ENCODE data around the gene CSNK1G3. TPM values are rescaled to one million over a fixed set of nuclear protein-coding genes. Genes with fewer than 3 reads are reported as not detected.
"Not testable (repeated sequence)": the region's sequence is repeated elsewhere in the genome, so short reads cannot be mapped to it uniquely, and the experiment has no call there.

CSNK1G3 gene
- total and polyA plus RNA-seq, 5 donors, result 5.8 to 37.3 (median 33.0) TPM

DNA sequence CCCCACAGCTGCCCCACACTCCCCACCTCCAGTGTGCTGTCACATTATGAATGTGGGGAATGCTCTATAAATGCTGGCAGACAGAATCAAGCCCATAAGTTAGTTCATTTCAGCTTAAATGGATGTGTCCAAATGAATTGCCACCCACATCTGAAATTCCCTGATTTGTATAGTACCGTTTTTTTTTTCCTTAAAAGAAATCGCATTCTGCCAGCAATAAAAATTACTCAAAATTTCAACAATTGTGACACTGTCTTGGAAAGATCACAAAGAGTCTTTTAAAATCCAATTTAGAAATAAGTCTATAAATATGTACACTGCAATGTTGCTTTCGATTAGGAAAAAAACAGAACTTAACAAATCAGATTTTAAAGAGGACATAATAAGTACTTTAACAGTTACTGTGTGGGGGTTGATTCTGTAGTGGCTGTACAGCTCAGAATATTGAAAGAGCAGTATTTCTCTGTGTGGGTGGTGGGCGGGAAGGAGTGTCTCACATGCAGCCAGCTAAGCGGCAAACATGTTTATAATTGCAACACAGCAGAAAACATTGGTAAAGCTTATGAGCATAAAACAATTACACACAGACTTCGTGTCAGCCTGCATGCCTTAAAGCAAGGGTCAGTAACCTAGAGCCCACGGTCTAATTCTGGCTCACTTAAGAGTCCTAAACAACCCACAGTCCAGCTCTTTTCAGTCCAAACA, 24.9 kb upstream of the CSNK1G3 start:
- DNase-seq, result no peak
- no peaks in the 10 kb centered on the region for H3K9me3 ChIP-seq (ENCODE audit: control insufficient read depth, low read length)
- intact Hi-C loops (cut with DNase I), result no loop called here
- H3K27ac ChIP-seq (ENCODE audit: low read length), result no peak overlapping the region
- 48% methylated on average over 7 of the region's 7 CpGs for WGBS
- ATAC-seq, result no peak
- H3K4me1 ChIP-seq (ENCODE audit: control insufficient read depth, insufficient read depth, low read length), result no peaks in the 10 kb centered on the region
- H3K27me3 ChIP-seq (ENCODE audit: control insufficient read depth, insufficient read depth), result no peaks in the 10 kb centered on the region
- peak overlapping the region; percentile 8 for H3K4me3 ChIP-seq (ENCODE audit: low read length)

GRCh38 chr5:123490974-123491373, 21.0 kb upstream of the CSNK1G3 start:
- H3K27me3 ChIP-seq (ENCODE audit: control insufficient read depth, insufficient read depth), result no peaks in the 10 kb centered on the region
- no peaks in the 10 kb centered on the region for H3K9me3 ChIP-seq (ENCODE audit: control insufficient read depth, low read length)
- no peak for ATAC-seq
- no peak overlapping the region for H3K4me3 ChIP-seq (ENCODE audit: low read length)
- 83% methylated on average over 5 of the region's 5 CpGs for WGBS
- intact Hi-C loops (cut with DNase I), result no loop called here
- no peak overlapping the region for H3K27ac ChIP-seq (ENCODE audit: low read length)
- no peaks in the 10 kb centered on the region for H3K4me1 ChIP-seq (ENCODE audit: control insufficient read depth, insufficient read depth, low read length)
- no peak for DNase-seq

- H3K4me1 ChIP-seq (ENCODE audit: control insufficient read depth, insufficient read depth, low read length); DNase-seq; H3K27me3 ChIP-seq (ENCODE audit: control insufficient read depth, insufficient read depth); intact Hi-C loops (cut with DNase I); H3K27ac ChIP-seq (ENCODE audit: low read length); ATAC-seq; H3K9me3 ChIP-seq (ENCODE audit: control insufficient read depth, low read length); H3K4me3 ChIP-seq (ENCODE audit: low read length): not testable (repeated sequence)
- WGBS, result 98% methylated on average over 2 of the region's 2 CpGs
Measured at GRCh38 chr5:123495211-123495610, 16.8 kb upstream of the CSNK1G3 start.

DNA sequence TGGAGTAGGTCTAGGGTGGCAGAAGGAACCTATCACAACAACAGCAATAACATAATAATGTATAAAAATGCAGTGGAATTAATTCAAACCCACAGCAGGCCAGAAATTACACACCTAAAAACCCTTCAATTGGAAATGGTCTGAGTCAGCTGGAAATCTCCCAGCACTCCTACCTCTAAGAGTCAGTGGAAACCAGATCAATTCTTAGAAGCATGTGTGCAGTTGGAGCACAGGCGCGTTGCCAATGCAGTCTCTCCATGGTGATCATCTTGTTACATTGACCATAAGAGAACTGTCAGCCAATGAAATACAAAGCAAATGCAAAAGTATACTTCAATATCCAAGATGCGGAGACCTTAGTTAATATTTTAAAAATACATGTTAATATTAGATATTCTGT, 15.1 kb upstream of the CSNK1G3 start:
- 85% methylated on average over 3 of the region's 3 CpGs for WGBS

DNA sequence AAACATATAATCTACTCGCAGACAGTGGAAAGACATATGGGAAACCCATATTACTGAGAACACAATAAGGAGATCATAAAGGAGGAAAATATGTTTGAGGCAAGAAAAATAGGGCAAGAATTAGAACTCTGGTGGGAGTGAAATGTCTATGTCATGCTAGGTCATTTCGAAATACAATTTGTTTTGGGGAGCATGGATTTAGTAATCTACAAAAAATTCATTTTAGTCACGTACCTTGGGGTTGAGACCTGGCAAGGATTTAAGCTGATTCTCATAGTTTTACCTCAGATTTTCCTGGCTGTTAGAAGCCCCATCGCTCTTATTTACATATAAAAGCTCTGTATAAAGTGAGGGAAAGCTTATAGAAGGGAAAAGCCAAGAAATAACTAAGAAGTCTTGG, 11.5 kb upstream of the CSNK1G3 start:
- intact Hi-C loops (cut with DNase I), result no loop called here
- no peaks in the 10 kb centered on the region for H3K4me1 ChIP-seq (ENCODE audit: control insufficient read depth, insufficient read depth, low read length)
- H3K9me3 ChIP-seq (ENCODE audit: control insufficient read depth, low read length), result no peaks in the 10 kb centered on the region
- H3K4me3 ChIP-seq (ENCODE audit: low read length), result no peak overlapping the region
- no peaks in the 10 kb centered on the region for H3K27me3 ChIP-seq (ENCODE audit: control insufficient read depth, insufficient read depth)
- WGBS, result 88% methylated on average over 4 of the region's 4 CpGs
- DNase-seq, result no peak
- no peak for ATAC-seq
- no peak overlapping the region for H3K27ac ChIP-seq (ENCODE audit: low read length)

More for the DNA sequence above, 15.1 kb upstream of the CSNK1G3 start:
- H3K27ac ChIP-seq (ENCODE audit: low read length), result no peak overlapping the region
- ATAC-seq, result no peak
- peak in 1 of 3 donors; percentile 53 for DNase-seq
- no peak overlapping the region for H3K4me3 ChIP-seq (ENCODE audit: low read length)
- H3K9me3 ChIP-seq (ENCODE audit: control insufficient read depth, low read length), result no peaks in the 10 kb centered on the region
- intact Hi-C loops (cut with DNase I), result no loop called here
- no peaks in the 10 kb centered on the region for H3K4me1 ChIP-seq (ENCODE audit: control insufficient read depth, insufficient read depth, low read length)
- no peaks in the 10 kb centered on the region for H3K27me3 ChIP-seq (ENCODE audit: control insufficient read depth, insufficient read depth)

- H3K4me1 ChIP-seq (ENCODE audit: control insufficient read depth, insufficient read depth, low read length), result no peaks in the 10 kb centered on the region
- ATAC-seq, result no peak
- intact Hi-C loops (cut with DNase I), result no loop called here
- no peak for DNase-seq
- 59% methylated on average over 3 of the region's 3 CpGs for WGBS
- H3K27me3 ChIP-seq (ENCODE audit: control insufficient read depth, insufficient read depth), result no peaks in the 10 kb centered on the region
- H3K27ac ChIP-seq (ENCODE audit: low read length), result no peak overlapping the region
- no peak overlapping the region for H3K4me3 ChIP-seq (ENCODE audit: low read length)
- H3K9me3 ChIP-seq (ENCODE audit: control insufficient read depth, low read length), result no peaks in the 10 kb centered on the region
Measured at GRCh38 chr5:123502120-123502519, 9.9 kb upstream of the CSNK1G3 start.

DNA sequence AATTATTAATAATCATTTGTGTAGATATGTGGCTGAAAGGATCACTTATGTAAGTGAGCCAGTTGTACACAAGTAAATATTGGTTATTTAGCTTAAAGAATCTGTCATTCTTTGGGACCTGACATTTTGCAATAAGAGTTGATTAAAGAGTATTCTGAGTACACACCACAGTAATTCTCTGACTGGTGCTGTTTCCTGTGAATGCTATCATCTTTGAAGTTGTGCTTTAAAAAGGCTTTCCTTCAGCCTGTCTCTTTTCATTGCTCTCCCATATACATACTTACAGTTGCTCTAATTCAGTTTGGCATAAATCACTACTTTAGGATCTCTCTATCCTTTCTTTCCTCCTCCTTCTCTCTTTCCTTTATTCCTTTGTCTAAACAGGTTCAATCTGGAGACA, 8.7 kb upstream of the CSNK1G3 start:
- no peaks in the 10 kb centered on the region for H3K27me3 ChIP-seq (ENCODE audit: control insufficient read depth, insufficient read depth)
- H3K9me3 ChIP-seq (ENCODE audit: control insufficient read depth, low read length), result no peaks in the 10 kb centered on the region
- H3K4me3 ChIP-seq (ENCODE audit: low read length), result no peak overlapping the region
- DNase-seq (no peak), ATAC-seq (no peak)
- H3K27ac ChIP-seq (ENCODE audit: low read length), result no peak overlapping the region
- intact Hi-C loops (cut with DNase I), result no loop called here
- H3K4me1 ChIP-seq (ENCODE audit: control insufficient read depth, insufficient read depth, low read length), result no peaks in the 10 kb centered on the region

GRCh38 chr5:123505633-123506032, 6.3 kb upstream of the CSNK1G3 start:
- Histone ChIP-seq H3K27ac (ENCODE audit: low read length) (no peak overlapping the region), H3K4me3 (ENCODE audit: low read length) (no peak overlapping the region), H3K27me3 (ENCODE audit: control insufficient read depth, insufficient read depth) (no peaks in the 10 kb centered on the region), H3K9me3 (ENCODE audit: control insufficient read depth, low read length) (no peaks in the 10 kb centered on the region), H3K4me1 (ENCODE audit: control insufficient read depth, insufficient read depth, low read length) (no peaks in the 10 kb centered on the region)
- 66% methylated on average over 2 of the region's 2 CpGs for WGBS
- DNase-seq (no peak), ATAC-seq (no peak)
- intact Hi-C loops (cut with DNase I), result no loop called here

DNA sequence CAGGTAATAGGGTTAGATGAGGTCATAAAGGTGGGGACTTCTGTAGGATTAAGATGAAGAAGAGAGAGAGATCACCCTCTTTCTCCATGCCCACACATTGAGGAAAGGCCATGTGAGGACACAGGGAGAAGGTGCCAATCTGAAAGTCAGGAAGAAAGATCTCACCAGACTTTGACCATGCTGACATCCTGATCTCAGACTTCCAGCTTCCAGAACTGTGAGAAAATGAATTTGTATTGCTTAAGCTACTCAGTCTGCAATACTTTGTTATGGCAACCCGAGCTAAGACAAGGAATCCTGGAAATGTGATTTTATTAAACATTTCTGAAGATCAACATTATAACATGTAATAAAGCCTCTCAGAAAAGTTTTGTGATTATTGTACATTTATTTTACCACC, 3.5 kb upstream of the CSNK1G3 start:
- DNase-seq, result no peak
- H3K27ac ChIP-seq (ENCODE audit: low read length), result no peak overlapping the region
- no peaks in the 10 kb centered on the region for H3K27me3 ChIP-seq (ENCODE audit: control insufficient read depth, insufficient read depth)
- ATAC-seq, result no peak
- H3K9me3 ChIP-seq (ENCODE audit: control insufficient read depth, low read length), result no peaks in the 10 kb centered on the region
- WGBS, result 77% methylated on average over 1 of the region's 1 CpG
- no peaks in the 10 kb centered on the region for H3K4me1 ChIP-seq (ENCODE audit: control insufficient read depth, insufficient read depth, low read length)
- intact Hi-C loops (cut with DNase I), result no loop called here
- no peak overlapping the region for H3K4me3 ChIP-seq (ENCODE audit: low read length)

DNA sequence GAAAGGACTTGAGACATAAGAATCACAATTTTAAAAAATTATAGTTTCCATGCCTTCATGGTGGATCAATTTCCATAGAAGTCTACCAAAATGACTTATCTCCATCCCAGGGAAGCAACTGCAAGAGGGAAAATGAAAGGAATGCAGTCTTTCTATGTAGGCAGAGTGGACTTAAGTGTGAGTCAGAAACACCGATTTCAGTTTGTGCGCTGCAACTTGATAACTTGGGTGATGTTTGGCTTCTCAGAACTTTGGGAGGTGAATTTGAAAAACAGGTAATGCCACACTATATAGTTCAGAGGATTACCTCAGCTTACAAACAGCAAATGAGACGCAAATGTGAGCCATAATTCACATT, 708 bp upstream of the CSNK1G3 start:
- Histone ChIP-seq H3K4me1 (ENCODE audit: control insufficient read depth, insufficient read depth, low read length) (peaks cover 4% of the 10 kb centered on the region), H3K27me3 (ENCODE audit: control insufficient read depth, insufficient read depth) (no peaks in the 10 kb centered on the region), H3K9me3 (ENCODE audit: control insufficient read depth, low read length) (no peaks in the 10 kb centered on the region), H3K27ac (ENCODE audit: low read length) (peak overlapping the region; percentile 95), H3K4me3 (ENCODE audit: low read length) (peak overlapping the region; percentile 100)
- 65% methylated on average over 3 of the region's 3 CpGs for WGBS
- intact Hi-C loops (cut with DNase I), result loop anchor here in 3 of 4 donors (5.0 to 10.0 kb wide), 3 partner anchors 84 to 89 kb away; partner anchors contain the start of gene CEP120 (in 3 of the 3)
- ATAC-seq, result no peak
- no peak for DNase-seq

DNA sequence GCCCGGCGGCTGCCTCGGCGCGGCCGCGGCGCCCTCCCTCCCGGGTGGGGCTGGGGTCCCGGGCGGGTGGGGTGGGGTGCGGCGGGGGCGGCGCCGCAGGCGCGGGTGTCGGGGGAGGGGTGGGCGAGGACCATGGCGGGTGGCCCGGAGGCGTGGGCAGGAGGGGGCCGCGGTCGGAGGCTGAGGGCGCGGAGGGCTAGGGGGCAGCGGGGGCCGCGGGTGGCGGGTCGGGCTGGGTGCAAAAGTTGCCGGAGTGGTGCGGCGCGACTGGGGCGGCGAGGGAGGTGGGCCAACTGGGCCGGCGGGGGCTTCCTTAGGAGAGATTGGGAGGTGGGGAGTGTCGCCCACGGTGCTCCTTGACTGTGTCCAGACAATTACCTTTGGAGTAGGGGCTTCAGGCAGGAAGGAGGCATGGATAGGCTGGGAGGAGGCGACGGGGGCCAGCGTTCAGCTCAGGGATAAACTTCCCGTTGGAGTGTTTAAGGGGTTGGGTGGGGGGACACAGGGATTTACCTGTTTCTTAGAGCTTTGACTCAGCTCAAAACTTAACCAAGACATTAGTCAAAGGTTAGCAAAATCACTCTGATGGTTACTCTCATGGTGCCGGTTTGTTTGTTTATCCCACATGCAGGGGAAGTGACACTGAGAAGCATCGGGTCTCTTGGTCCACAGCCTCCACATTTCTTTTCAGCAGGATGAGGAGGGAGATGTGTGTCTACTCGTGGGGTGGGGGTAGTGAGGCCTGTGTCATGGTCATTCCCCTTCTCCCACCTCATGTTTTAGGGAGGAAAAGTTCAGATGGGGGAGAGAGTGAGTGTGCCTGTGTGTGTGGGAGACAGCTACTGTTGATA, 859 bp downstream of the CSNK1G3 start:
- Histone ChIP-seq H3K27me3 (ENCODE audit: control insufficient read depth, insufficient read depth) (no peaks in the 10 kb centered on the region), H3K4me1 (ENCODE audit: control insufficient read depth, insufficient read depth, low read length) (peaks cover 4% of the 10 kb centered on the region), H3K27ac (ENCODE audit: low read length) (peak overlapping the region; percentile 89), H3K9me3 (ENCODE audit: control insufficient read depth, low read length) (no peaks in the 10 kb centered on the region), H3K4me3 (ENCODE audit: low read length) (peak overlapping the region; percentile 100)
- DNase-seq (peak; percentile 40 to 77 (median 58)), ATAC-seq (peak; percentile 2 to 13)
- intact Hi-C loops (cut with DNase I), result loop anchor here in 3 of 4 donors (5.0 to 10.0 kb wide), 3 partner anchors 82 to 91 kb away; partner anchors contain the start of gene CEP120 (in 3 of the 3)
- under 1% methylated on average over 50 of the region's 50 CpGs for WGBS

Measured in right cardiac atrium (tissue), 5 donors.